Prostate gland (tissue), 2 donors: ENCODE measurements around the gene EN1. TPM values are rescaled to one million over a fixed set of nuclear protein-coding genes. Genes with fewer than 3 reads are reported as not detected.

Experiments
- DNase-seq: peaks from one replicate; pipeline ENCODE4 v3.0.0-alpha.2; 2019; ENCODE audit warnings: low spot score
- H3K27ac ChIP-seq, 2 donors: fragments of 200-600 bp; sonication (generic); 2 replicates each; pipeline ENCODE4 v1.5.1; 2017 to 2019
- H3K27me3 ChIP-seq: fragments of 200-600 bp; sonication (generic); replicated peaks from 2 replicates; pipeline ENCODE4 v1.5.1; 2019; ENCODE audit not compliant: insufficient read depth
- H3K36me3 ChIP-seq, 2 donors: fragments of 200-600 bp; sonication (generic); 1 replicate in 1 of 2; 2 replicates in 1 of 2; pipeline versions ENCODE4 v1.5.1 to v1.8.1; 2017 to 2019
- H3K4me1 ChIP-seq: fragments of 200-600 bp; sonication (generic); replicated peaks from 2 replicates; pipeline ENCODE4 v1.5.1; 2019
- H3K4me3 ChIP-seq, 2 donors: fragments of 200-600 bp; sonication (generic); 2 replicates each; pipeline ENCODE4 v1.5.1; 2017 to 2019
- H3K9me3 ChIP-seq: fragments of 200-600 bp; sonication (generic); 2 replicates; pipeline ENCODE4 v1.5.1; 2017
- POLR2A ChIP-seq: fragments of 450-650 bp; IDR thresholded peaks from one replicate; pipeline ENCODE4 v1.6.1; 2016; ENCODE audit warnings: antibody characterized with exemption, mild to moderate bottlenecking
- POLR2AphosphoS5 ChIP-seq: sonication (generic); formaldehyde crosslinking; IDR thresholded peaks from one replicate; pipeline ENCODE4 v1.6.1; 2017; ENCODE audit warnings: antibody characterized with exemption
- WGBS: methylation state at CpG from one replicate; pipeline ENCODE4 v1.1.5; 2018; 5-methylcytosine and 5-hydroxymethylcytosine counted together
- intact Hi-C: fragments of 100-400 bp; cut with DNase I; formaldehyde crosslinking; loops from one replicate; pipeline ENCODE4 v1.14.2; 2022
- total RNA-seq, 2 donors: library from RNA; depleted of rRNA; stranded (reverse); fragments of >200 nt; gene quantifications; one replicate each; pipeline ENCODE4 v1.1.0, GENCODE V29; 2016
- TF ChIP-seq, protein P1 (sequence below), 4 experiments: fragments of 200-600 bp in 2 of 4; fragments of 450-650 bp in 2 of 4; sonication (generic) in 2 of 4; IDR thresholded peaks; 1 replicate in 3 of 4; 2 replicates in 1 of 4; pipeline ENCODE4 v1.5.1; 2016 to 2019; ENCODE audit warnings: antibody characterized with exemption in 4 of 4, mild to moderate bottlenecking in 2 of 4, moderate library complexity in 2 of 4

EN1 gene
- under 1 TPM in 1 of 2 donors, not detected in 1; 0.09 TPM for total RNA-seq

DNA sequence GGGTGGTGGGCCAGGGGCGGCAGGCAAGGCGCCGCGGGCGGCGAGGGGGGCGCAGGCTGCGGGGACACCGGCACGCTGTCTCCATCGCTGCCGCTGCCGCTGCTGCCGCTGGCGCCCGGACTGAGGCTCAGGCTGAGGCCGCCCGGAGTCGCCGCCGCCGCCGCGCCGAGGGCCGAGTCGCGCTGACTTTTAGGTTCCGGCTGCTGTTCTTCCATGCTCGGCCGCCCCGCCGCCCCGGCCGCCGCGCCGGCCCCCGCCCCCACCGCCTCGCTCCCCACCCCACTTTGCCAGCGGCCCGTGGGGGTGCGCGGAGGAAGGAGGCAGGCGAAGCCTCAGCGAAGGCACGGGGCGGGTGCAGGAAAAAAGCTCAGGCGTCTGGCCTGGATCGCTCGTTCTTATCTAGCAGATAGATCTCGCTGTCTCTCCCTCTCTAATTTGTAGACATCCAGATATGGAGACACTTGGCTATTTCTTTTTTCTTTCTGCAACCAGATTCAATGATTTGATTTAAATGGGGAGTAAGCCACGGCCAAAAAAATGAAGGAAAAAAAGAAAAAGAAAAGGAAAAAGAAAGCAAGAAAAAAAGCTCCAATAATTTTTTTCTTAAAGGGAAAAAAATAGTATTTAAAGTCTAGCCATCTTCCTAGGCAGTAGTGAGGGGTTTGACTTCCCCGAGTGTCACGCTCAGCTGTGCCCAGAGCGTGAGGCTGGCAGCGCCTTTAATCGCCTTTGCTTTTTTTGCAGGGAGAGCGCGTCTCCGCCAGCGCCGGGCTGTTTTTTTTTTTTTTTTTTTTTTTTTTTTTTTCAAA lies at the start of gene EN1:
Gene EN1 (minus strand): TSS at position 696 of the 809 bp plus-strand sequence. CDS start 481 bp downstream, at position 215.
- Histone ChIP-seq H3K27me3 (peaks cover 77% of the 10 kb centered on the region), H3K27ac (no peak within 1 kb of the TSS), H3K4me3 (peak within 1 kb of the TSS; percentile 10 to 19), H3K9me3 (no peaks in the 10 kb centered on the region), H3K4me1 (no peaks in the 10 kb centered on the region), H3K36me3 (no peaks in the 10 kb centered on the region)
- DNase-seq: no peak
- 4% methylated on average over 44 of the region's 64 CpGs for WGBS
- TF ChIP-seq POLR2A: no peak
- TF ChIP-seq, protein P1, sequence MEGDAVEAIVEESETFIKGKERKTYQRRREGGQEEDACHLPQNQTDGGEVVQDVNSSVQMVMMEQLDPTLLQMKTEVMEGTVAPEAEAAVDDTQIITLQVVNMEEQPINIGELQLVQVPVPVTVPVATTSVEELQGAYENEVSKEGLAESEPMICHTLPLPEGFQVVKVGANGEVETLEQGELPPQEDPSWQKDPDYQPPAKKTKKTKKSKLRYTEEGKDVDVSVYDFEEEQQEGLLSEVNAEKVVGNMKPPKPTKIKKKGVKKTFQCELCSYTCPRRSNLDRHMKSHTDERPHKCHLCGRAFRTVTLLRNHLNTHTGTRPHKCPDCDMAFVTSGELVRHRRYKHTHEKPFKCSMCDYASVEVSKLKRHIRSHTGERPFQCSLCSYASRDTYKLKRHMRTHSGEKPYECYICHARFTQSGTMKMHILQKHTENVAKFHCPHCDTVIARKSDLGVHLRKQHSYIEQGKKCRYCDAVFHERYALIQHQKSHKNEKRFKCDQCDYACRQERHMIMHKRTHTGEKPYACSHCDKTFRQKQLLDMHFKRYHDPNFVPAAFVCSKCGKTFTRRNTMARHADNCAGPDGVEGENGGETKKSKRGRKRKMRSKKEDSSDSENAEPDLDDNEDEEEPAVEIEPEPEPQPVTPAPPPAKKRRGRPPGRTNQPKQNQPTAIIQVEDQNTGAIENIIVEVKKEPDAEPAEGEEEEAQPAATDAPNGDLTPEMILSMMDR (IDR thresholded peaks at IDR 0.05): no peak
- TF ChIP-seq POLR2AphosphoS5: no peak
- intact Hi-C loops: no loop called here

DNA sequence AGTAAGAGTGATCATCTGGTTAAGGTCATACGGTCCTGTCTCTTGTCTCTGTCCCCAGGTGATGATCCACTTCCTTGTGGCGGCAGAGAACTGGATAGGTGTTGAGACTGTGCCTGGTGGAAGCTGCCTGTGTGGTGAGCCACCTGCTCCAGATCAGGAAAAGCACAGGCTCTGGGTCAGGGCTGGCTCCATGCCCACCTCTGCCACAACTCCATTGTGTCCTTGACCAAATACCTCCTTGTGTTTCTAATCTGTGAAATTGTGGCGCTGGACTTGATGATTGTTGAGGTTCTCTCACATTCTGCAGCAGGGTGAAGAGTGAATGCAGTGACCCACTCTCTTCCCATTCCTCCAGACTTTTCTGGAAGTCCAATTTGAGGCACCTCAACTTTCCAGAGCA lies 45.7 kb upstream of the EN1 start:
- H3K27me3 ChIP-seq: no peaks in the 10 kb centered on the region
- 94% methylated on average over 3 of the region's 3 CpGs for WGBS
- TF ChIP-seq POLR2AphosphoS5 (no peak), POLR2A (no peak)
- TF ChIP-seq, protein P1 (IDR thresholded peaks at IDR 0.05): no peak
- intact Hi-C loops: no loop called here
- no peaks in the 10 kb centered on the region for H3K36me3 ChIP-seq
- no peaks in the 10 kb centered on the region for H3K4me1 ChIP-seq
- H3K9me3 ChIP-seq: no peaks in the 10 kb centered on the region
- H3K4me3 ChIP-seq: no peak overlapping the region
- no peak for DNase-seq
- no peak overlapping the region for H3K27ac ChIP-seq

DNA sequence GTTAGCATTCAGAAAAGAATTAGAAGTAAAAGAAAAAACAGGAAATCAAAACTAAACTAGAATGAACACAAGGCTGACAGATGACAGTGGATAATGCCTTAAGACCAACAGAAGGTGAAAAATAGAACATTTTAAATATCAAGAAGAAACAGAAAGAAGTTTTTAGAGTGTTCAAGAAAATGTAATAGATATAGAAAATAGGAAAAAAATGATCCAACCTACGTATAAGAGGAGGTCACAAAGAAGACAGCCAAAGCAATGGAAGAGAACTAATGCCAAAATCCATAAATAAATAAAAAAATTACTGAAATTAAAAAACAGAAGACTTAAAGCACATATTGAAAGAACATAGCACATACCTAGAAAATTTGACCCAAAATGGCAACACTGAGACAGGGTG lies 42.5 kb upstream of the EN1 start:
- TF ChIP-seq, protein P1 (IDR thresholded peaks at IDR 0.05): no peak
- TF ChIP-seq POLR2A (no peak), POLR2AphosphoS5 (no peak)
- H3K4me1 ChIP-seq: no peaks in the 10 kb centered on the region
- H3K9me3 ChIP-seq: no peaks in the 10 kb centered on the region
- WGBS: 88% methylated on average over 1 of the region's 1 CpG
- H3K27me3 ChIP-seq: no peaks in the 10 kb centered on the region
- H3K4me3 ChIP-seq: no peak overlapping the region
- DNase-seq: no peak
- intact Hi-C loops: no loop called here
- no peaks in the 10 kb centered on the region for H3K36me3 ChIP-seq
- no peak overlapping the region for H3K27ac ChIP-seq

- Histone ChIP-seq H3K4me1 (no peaks in the 10 kb centered on the region), H3K27ac (no peak overlapping the region), H3K36me3 (no peaks in the 10 kb centered on the region), H3K9me3 (no peaks in the 10 kb centered on the region), H3K4me3 (no peak overlapping the region), H3K27me3 (no peaks in the 10 kb centered on the region)
- TF ChIP-seq, protein P1 (IDR thresholded peaks at IDR 0.05): no peak
- TF ChIP-seq POLR2AphosphoS5: no peak
- no peak for TF ChIP-seq POLR2A
- no peak for DNase-seq
- intact Hi-C loops: loop anchor here (5.0 kb wide), 1 partner anchor 389 kb away; no protein-coding TSS in a partner anchor
- 80% methylated on average over 4 of the region's 4 CpGs for WGBS
Measured at GRCh38 chr2:118883792-118884191, 36.3 kb upstream of the EN1 start.
